Right forelimb (tissue), 1 donor: ENCODE measurements around the gene ZNF710.

Experiments
- DNase-seq: peaks from one replicate; pipeline ENCODE4 v3.0.0-alpha.2; 2018

ZNF710 gene

DNA sequence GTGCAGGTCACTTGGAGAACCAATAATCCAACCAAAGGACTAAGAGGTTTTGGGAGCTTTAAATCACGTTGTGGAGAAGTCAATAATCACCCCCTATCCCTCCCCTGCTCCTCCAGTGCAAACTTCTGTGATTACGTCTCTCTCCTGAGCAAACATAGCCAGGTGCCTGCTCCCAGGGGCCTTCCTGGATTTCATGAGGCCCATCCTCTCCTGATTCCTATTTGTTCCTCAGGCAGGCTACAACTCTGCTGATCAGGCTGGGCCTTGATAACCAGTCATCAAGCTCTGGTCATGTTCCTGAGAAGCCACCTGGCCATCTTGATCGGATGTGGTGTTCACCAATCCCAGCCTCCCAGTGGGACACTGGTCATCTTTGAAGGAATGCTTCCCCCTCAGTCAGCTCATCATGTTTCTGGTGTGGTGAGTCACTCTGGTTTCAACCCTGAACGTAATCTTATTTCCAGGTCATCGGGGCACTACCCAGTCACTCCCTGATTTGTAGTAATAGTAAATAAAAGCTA lies 2.9 kb upstream of the ZNF710 start:
- DNase-seq = no peak

DNA sequence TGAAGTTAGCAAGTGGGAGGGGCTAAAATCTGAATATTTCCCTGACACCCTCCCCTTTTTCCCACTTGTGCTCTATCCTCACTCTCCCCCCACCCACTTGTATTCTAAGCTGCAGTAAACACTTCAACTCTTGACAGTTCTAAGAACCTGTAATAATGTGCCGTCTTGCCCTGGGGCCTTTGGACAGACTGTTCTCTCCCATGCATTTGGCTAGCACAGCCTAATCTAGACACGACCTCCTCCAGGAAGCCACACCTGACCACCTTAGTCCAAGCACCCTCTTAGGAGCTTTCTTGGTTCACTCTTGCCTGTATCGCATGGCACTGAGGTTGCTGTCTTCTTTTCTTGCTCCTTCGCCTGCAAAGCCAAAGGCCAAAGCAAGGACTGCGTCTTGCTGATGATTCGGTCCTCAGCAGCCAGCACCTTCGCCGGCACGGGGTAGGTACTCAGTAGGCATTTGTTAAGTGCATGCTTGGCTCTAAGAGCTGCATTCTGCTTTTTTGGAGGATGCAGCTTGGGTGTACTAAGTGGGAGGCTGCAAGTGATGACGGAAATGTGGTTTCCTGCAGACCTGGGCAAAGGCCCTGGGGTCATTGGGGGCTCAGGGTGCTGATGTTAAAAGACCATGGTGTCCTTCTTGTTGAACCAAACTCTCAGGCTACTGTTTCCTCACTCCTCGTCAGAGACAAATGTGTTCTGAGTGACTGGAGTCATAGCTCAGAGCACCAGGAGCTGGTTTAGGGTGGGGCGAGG lies 2.0 kb upstream of the ZNF710 start:
- no peak for DNase-seq

DNA sequence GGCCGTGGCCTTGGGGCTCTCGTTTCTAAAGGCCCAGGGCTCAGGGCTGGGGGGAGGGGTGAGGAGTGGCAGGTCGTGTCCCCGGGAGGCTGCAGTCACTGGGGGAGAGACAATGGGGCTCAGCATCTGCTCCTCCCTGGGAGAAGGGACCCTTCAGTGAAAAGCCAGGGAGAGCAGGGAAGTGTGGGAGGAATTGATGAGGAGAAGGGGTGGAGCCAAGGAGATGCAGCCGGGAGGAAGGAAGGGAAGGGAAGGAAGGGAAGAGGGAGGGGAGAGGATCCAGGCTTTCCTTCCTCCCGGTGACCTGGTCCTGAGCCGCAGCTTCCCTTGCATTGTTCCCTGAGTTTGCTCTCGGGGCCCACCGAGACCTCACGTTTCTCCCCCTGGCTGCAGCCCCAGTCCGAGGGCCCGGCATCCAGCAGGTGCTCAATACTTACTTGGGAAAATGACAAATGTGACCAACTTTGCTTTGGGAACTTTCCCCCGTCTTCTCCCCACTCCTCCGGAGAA lies 1.4 kb upstream of the ZNF710 start:
- DNase-seq = peak; percentile 56

DNA sequence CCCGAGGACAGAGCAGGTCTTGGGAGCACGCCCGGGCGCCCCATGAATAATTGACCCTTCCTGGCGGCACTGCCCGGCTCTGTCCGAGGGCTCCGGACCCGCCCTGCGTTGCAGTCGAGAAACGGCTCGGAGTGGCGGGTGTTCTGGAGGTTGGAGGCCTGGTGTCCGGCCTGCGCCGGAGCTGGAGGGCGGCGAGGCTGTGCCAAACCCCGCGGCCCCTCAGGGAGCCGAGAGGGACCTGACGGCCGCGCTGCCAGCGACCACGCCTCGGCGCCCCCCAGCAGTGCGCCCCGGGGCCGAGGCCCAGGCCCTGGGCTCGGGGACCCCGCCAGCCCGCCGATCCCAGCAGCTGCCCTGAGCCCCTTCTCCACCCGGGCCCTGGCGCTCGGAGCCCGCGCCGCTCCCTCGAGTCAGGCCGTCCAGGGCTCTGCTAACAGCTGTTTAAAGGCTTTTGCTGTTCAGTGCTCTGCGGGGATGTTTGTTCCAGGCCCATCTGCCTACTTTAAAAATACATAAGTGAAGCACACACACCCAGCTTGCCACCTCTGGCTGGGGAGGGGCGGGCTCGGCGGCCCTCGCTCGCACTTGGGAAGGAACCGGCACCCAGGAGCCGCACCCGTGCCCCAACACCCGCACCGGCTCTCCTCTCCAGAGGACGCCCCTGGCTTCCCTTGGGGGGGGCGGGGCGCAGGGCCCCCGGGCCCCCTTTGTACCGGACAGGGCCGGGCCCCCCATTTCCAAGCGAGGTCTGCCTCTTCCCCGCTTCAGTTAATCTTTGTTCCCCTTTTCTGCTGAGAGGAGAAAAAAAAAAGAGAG lies 730 bp upstream of the ZNF710 start:
- DNase-seq = peak; percentile 67

DNA sequence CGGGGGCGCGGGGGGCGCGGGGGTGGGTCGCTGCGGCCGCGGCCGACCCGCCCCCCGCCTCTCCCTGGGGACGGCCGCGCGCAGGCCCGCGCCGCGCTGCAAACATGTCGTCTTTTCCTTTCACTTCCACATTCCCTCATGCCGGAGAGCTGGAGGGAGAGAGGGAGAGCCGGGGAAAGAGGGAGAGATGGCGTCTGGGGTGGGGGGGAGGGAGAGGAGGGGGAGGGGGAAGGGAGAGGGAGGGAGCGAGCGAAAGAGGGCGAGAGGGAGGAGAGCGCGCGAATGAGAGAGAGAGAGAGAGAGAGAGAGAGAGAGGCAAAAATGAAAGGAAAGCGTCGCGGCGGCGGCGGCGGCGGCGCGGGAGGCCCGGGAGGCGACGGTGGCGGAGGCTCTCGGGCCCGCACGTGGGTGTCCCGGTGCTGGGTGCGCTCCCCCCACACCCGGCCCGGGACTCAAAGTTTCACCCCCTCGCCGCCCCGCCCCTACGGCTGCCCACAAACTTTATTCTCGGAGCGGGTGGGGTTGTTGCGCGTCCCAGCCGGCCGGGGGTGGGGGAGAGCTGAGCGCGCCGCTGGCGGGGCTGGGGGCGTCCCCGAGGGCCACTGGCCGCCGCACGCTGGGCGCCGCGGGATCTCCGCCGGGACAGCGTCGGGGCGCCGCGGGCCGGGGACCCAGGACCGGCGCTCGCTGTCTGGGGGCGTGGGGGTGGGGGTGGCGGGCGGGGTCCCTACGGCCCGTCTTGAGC lies 731 bp downstream of the ZNF710 start:
- DNase-seq = peak; percentile 85

DNA sequence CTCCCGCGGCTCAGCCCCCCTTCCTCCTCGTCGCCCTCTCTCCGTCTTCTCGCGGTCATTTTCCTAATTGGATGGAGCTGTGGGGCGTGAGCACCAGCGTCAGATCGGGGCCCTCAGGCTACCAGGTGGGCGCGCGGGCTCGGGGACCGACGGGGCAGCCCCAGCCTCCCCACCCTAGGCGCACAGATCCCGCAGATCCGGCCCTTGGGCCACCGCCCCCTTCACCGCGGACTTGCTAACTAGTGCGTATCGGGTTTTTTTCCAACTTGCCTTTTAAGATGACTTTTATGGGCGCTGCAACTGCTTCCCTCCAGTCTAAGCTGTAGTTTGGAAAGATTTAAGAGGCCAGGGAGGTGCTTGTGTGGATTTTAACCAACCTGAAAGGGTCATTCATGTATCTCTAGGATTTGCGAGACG lies 1.3 kb downstream of the ZNF710 start:
- peak; percentile 69 for DNase-seq

DNA sequence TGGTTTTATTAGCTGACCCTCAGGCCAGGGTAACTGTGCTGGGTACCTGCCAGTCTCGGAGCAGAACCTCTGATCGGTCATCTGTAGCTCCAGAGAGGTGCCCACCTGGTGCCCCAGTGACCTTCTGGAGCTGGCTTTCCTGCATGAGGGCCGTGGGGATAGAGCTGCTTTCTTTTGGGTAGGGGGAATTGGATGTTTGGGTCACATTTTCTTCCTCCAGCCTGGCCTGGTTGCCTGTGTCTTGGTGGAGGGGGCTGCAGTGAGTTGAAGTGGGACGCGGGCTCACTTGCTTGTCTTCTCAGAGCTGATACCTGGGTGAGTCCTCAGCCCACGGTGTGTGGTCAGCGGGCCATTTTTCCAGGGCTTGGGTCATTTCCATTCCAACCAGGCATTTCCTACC lies 2.6 kb downstream of the ZNF710 start:
- DNase-seq = no peak

DNA sequence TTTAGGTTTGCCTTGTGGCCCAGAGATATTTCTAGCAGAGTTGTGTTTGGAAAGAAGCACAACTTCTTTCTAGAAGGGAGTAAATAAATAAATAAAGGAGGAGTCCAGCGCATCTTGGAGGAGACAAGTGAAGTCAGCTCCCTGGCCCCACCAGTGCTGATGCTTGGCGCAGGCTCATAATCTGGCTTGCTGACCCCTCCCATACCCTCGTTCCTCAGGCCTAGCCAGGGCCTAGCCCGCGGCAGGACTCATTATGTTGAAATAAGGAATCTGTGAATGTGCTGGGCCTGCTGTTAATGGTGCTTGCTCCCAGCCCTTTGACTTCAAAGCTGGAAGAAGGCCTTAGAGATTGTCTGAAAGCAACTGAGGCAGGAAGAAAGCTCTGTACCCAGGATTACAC lies 3.1 kb downstream of the ZNF710 start:
- no peak for DNase-seq

DNA sequence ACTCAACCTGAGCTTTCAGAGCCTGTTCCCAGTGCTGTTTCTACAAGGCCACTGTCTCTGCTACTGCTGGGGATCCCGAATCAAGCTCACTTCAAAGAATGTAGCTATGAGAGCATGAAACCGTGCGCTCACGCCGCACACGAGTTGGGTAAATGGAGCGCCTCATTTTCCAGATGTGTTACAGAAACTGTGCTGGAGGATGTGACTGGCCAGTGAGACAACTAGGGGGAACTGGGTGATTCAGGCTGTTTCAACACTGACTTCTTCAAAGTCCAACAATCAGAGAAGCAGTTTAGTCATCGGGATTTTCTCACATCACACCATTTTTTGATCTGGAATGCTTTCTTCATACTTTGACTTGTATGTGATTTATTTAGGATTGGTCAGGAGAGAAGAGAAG lies 3.5 kb downstream of the ZNF710 start:
- DNase-seq = no peak

DNA sequence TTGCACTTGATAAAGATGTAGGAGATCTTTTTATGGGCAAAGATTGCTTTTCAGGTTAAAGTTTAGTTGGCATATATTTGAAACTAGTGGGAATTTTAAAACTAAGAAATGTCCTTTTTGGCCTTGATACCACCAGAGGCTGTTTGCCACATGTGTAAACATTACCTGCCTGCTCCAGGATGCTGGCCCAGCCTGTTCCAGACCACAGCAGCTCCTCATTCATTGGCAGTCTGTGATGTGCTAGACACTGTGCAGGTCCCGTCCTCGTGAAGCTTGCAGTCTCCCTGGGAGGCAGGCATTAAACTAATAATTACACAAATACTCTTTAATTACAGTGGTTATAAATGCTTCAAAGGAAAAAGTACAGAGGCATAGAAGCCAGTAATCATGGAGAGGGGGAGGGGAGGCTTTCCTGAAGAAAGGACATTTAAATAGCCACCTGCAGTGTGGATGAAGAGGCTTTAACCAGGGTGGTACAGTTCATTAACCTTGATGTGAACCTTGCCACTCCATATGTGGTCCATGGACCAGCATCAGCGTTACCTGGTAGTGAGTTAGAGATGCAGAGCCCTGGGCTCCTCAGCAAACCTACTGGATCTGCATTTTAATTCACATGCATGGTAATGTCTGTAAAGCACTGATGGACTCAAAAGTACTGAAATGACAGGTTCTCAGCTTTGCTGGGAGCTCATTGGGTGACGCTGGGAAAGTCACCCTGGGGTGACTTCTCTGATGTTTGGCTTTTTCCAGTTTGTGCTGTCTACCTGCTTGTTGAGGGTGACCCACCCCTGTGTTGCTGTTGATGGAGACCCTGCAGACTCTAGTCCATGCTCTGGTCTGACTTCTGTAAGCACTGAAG lies 5.3 kb downstream of the ZNF710 start:
- DNase-seq = no peak

DNA sequence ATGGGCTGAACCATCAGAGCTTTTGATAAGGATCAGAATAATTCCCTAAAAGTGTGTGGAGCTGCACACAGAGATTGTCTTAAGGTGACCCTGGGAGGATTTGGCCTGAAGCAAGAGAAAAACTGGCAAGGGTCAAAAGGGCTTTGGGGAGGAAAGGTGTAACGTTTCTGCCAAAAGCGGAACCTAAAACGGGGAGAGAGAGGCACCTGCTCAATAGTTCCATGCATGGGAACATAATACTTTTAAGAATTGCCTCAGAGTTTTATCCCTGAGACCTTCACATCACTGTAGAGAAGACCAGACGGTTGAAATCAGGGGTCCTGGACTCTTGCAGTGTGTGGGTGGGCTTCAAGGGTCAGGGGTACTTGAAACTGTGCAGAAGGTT lies 5.9 kb downstream of the ZNF710 start:
- no peak for DNase-seq

DNA sequence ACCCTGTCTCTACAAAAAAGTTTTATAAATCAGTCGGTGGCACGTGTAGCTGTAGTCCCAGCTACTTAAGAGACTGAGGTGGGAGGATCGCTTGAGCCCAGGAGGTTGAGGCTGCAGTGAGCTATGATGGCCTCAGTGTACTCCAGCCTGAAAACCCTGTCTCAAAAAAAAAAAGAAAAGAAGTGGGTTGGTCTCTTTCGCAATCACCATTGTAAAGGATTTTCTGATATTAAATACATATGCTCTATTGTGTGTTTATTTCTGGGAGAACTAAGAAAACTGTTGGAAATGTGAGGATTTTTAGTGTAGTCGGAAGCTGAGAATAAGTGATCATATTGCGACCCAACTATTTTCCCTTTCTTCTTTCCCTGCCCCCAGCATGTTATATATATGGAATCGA lies 7.5 kb downstream of the ZNF710 start:
- no peak for DNase-seq

DNA sequence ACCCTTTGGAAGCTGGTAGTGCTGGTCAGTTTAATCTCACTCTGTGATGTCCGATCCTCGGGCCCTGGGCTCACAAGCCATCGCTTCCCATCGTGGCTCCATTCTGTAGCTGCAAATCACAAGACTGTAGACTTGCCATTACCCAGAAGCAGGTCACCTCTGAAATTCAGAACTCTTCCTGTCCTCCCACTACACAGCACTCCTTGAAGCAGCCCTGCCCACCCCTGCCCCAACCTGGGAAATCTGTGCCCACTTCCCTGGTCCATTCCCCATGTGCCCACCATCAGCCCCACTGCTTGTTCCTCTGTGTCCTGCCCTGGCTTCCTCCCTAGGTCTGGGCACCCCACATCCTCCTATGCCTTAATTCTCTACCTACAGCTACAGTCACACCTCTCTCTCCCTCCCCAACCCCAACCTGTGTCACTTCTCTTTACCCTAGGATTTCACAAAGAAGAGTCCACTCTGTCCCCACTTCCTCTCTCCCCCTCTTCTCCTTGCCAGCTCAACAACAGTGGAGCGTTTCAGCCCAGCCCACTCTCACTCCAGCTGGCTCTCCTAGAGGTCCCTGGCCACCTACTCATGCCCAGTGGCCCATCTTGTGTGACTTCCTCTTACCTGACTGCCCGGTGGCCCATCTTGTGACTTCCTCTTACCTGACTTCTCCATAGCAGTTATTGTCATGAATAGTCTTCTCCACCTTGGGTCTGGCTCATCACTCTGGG lies 8.3 kb downstream of the ZNF710 start:
- DNase-seq = no peak

DNA sequence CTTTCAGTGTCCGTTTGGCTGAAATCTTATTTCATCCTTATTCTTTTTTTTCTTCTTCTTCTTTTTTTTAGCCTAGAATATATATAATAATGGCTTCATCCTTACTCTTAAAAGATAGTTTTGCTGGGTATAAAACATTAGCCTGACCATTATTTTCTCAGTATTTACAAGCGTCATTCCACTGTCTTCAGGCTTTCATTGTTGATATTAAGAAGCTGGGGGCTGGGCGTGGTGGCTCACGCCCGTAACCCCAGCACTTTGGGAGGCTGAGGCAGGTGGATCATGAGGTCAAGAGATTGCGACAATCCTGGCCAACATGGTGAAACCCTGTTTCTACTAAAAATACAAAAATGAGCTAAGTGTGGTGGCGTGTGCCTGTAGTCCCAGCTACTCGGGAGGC lies 10.6 kb downstream of the ZNF710 start:
- no peak for DNase-seq

DNA sequence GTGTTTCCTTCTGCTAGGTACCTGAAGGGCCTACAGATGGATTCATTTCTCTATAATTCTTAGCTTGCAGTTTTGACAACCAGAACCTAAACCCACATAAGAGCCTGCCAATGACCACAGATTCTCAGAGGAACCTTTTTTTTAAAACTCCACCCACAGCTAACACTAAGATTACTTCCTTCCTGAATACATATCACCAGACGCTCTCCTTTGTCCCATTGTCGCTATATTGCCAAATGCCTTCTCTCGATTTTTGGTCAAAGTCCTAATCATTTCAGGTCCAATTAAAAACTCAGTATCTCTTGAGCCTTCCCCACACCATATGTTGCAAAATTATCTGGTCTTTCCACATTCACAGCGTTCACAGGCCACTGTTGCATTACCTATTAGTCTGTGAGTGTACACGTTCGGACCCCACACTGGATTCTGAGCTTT lies 12.4 kb downstream of the ZNF710 start:
- DNase-seq = no peak

DNA sequence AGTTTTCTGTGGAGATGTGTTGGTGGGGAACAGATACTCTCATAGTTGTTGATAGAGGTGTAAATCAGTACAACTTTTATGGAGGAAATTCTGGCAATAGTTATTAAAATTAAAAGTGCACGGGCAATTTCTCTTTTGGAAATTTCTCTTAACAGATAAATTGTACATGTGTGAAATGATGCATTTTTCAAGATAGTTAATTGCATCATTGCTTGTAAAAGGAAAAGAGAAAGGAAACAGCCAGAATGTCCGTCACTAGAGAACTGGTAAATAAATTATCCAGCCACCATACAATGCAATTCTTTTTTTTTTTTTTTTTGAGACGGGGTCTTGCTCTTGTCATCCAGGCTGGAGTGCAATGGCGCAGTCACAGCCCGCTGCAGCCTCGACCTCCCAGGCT lies 14.2 kb downstream of the ZNF710 start:
- no peak for DNase-seq

DNA sequence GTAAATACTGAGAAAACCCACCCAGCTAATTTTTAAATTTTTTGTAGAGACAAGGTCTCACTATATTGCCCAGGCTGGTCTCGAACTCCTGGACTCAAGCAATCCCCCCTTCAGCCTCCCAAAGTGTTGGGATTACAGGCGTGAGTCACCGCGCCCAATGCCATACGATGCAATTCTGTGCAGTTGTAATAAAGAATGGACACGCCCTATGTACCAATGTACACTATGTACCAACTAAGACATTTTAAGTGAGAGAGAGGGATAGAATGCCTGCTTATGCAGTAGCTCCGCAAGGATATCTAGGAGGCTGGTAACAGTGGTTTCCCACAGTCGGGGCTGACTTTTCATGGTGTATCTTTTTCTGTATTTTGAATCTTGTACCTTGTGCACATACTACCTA lies 14.6 kb downstream of the ZNF710 start:
- DNase-seq = no peak

DNA sequence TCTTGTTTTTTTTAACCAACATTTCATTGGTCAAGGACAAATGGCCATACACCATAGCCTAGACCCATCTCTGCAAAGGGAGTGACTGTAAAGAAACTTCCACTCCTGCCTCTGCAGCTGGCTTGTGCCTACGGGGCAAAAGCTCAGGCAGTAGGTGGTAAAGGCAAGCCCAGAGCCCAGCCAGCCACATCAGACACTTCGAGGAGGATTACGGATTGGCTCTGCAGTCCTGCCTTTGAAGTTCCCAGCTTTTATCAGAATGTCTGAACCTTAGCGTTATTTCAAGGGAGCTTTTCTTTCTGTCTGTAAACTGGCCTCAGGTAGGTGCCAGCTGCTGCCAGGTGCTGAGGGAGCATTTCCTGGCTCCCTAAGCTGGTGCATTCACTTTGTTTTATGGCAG lies 15.6 kb downstream of the ZNF710 start:
- no peak for DNase-seq

DNA sequence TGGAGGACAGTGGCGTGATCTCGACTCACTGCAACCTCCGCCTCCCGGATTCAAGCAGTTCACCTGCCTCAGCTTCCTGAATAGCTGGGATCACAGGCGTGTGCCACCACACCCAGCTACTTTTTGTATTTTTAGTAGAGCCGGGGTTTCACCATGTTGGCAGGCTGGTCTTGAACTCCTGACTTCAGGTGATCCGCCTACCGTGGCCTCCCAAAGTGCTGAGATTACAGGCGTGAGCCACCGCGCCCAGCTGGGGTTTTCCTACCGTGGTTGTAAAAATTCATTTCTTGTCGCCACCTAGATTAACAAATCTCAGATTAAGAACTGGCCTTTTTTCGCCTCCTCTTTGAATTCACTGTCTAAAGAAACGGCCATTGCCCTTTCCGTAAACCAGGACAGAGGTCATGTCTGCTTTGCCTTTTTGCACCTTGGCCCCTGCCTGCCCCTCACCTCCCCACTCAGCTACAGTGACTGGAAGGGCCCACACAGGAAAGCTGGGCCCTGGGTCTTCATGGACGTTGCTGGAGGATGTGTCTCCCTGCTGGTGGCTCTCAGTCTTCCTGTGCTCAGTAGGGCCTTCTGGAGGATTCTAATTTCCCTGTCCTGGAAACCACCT lies 17.2 kb downstream of the ZNF710 start:
- DNase-seq = no peak

DNA sequence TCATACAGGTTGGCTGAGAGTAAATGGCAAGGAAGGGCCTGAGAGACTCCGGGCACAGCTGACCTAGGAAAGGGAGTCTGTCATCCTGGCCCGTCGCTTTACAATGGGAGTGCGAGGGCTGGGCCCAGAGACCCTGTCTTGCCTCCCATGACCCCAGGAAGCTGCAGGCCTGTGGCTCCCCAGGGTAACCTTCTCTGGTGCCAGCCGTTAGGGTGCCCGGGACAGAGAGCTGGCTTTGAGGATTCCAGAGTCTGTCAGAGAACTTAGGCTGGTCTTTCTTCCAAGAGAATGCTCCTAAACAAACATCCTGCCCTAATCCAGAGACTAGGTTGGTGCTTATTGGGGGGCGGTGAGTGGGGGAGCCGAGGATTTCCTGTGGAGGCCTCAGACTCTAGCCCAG lies 18.5 kb downstream of the ZNF710 start:
- DNase-seq = no peak
